ENCODE data around the gene PRR23C. TPM values are rescaled to one million over a fixed set of nuclear protein-coding genes. Genes with fewer than 3 reads are reported as not detected.

Gene PRR23C
- total RNA-seq, 1 donor from 2014 or later, result not detected

GRCh38 chr3:139084176-139084575 lies 39.5 kb upstream of the PRR23C start:
- H3K4me3 Mint-ChIP-seq (ENCODE audit: unreplicated experiment), result no peak overlapping the region
- FAIRE-seq (no peak), DNase-seq (ENCODE audit: low read depth) (no peak)
- no peak overlapping the region for H3K27ac Mint-ChIP-seq (ENCODE audit: unreplicated experiment)
- Histone ChIP-seq H3K79me2 (ENCODE audit: insufficient read depth, low read length) (no peaks in the 10 kb centered on the region), H3K27ac (ENCODE audit: low read depth, low read length) (no peak overlapping the region), H3K36me3 (ENCODE audit: insufficient read depth, low read length) (no peaks in the 10 kb centered on the region), H3K4me1 (ENCODE audit: insufficient read depth, low read length) (no peaks in the 10 kb centered on the region), H3K9me3 (ENCODE audit: insufficient read depth, low read depth, low read length) (no peaks in the 10 kb centered on the region), H3K4me3 (ENCODE audit: insufficient read depth, low read depth, low read length) (no peak overlapping the region), H3K27me3 (ENCODE audit: insufficient read depth, low read length) (no peaks in the 10 kb centered on the region), H2AFZ (ENCODE audit: low read depth, low read length) (no peak overlapping the region), H3K9ac (ENCODE audit: low read length) (no peak overlapping the region), H3K4me2 (ENCODE audit: low read length) (no peak overlapping the region), H4K20me1 (ENCODE audit: insufficient read depth, low read length) (no peaks in the 10 kb centered on the region)
- H3K36me3 Mint-ChIP-seq (ENCODE audit: low read depth, unreplicated experiment), result no peaks in the 10 kb centered on the region
- peaks cover 16% of the 10 kb centered on the region for H3K27me3 Mint-ChIP-seq (ENCODE audit: low read depth, unreplicated experiment)
- TF ChIP-seq CTCF (IDR thresholded peaks at IDR 0.05; ENCODE audit: insufficient read depth, low read depth, low read length), result no peak
- TF ChIP-seq EZH2 (IDR thresholded peaks at IDR 0.05; ENCODE audit: insufficient read depth, low read length), result no peak
- H3K9me3 Mint-ChIP-seq (ENCODE audit: unreplicated experiment), result no peaks in the 10 kb centered on the region
- H3K4me1 Mint-ChIP-seq (ENCODE audit: low read depth, unreplicated experiment), result no peaks in the 10 kb centered on the region

GRCh38 chr3:139074565-139075115 lies 29.9 kb upstream of the PRR23C start:
- Histone ChIP-seq H3K79me2 (ENCODE audit: insufficient read depth, low read length) (no peaks in the 10 kb centered on the region), H2AFZ (ENCODE audit: low read depth, low read length) (no peak overlapping the region), H3K36me3 (ENCODE audit: insufficient read depth, low read length) (no peaks in the 10 kb centered on the region), H3K9ac (ENCODE audit: low read length) (no peak overlapping the region), H3K4me1 (ENCODE audit: insufficient read depth, low read length) (no peaks in the 10 kb centered on the region), H4K20me1 (ENCODE audit: insufficient read depth, low read length) (no peaks in the 10 kb centered on the region), H3K4me3 (ENCODE audit: insufficient read depth, low read depth, low read length) (no peak overlapping the region), H3K4me2 (ENCODE audit: low read length) (no peak overlapping the region), H3K27ac (ENCODE audit: low read depth, low read length) (no peak overlapping the region), H3K27me3 (ENCODE audit: insufficient read depth, low read length) (no peaks in the 10 kb centered on the region), H3K9me3 (ENCODE audit: insufficient read depth, low read depth, low read length) (no peaks in the 10 kb centered on the region)
- TF ChIP-seq CTCF (IDR thresholded peaks at IDR 0.05; ENCODE audit: insufficient read depth, low read depth, low read length) (no peak), EZH2 (IDR thresholded peaks at IDR 0.05; ENCODE audit: insufficient read depth, low read length) (no peak)
- no peak overlapping the region for H3K4me3 Mint-ChIP-seq (ENCODE audit: unreplicated experiment)
- no peak overlapping the region for H3K27ac Mint-ChIP-seq (ENCODE audit: unreplicated experiment)
- H3K36me3 Mint-ChIP-seq (ENCODE audit: low read depth, unreplicated experiment), result no peaks in the 10 kb centered on the region
- peaks cover 8% of the 10 kb centered on the region for H3K9me3 Mint-ChIP-seq (ENCODE audit: unreplicated experiment)
- no peaks in the 10 kb centered on the region for H3K4me1 Mint-ChIP-seq (ENCODE audit: low read depth, unreplicated experiment)
- DNase-seq (ENCODE audit: low read depth), result no peak
- no peak for FAIRE-seq
- no peaks in the 10 kb centered on the region for H3K27me3 Mint-ChIP-seq (ENCODE audit: low read depth, unreplicated experiment)

GRCh38 chr3:139062918-139063317 lies 18.2 kb upstream of the PRR23C start:
- Mint-ChIP-seq H3K4me1 (ENCODE audit: low read depth, unreplicated experiment) (no peaks in the 10 kb centered on the region), H3K9me3 (ENCODE audit: unreplicated experiment) (peaks cover 2% of the 10 kb centered on the region), H3K36me3 (ENCODE audit: low read depth, unreplicated experiment) (no peaks in the 10 kb centered on the region), H3K27ac (ENCODE audit: unreplicated experiment) (no peak overlapping the region), H3K4me3 (ENCODE audit: unreplicated experiment) (no peak overlapping the region), H3K27me3 (ENCODE audit: low read depth, unreplicated experiment) (no peaks in the 10 kb centered on the region)
- no peak overlapping the region for H3K4me2 ChIP-seq (ENCODE audit: low read length)
- H3K79me2 ChIP-seq (ENCODE audit: insufficient read depth, low read length), result no peaks in the 10 kb centered on the region
- no peaks in the 10 kb centered on the region for H3K4me1 ChIP-seq (ENCODE audit: insufficient read depth, low read length)
- no peaks in the 10 kb centered on the region for H3K9me3 ChIP-seq (ENCODE audit: insufficient read depth, low read depth, low read length)
- H3K9ac ChIP-seq (ENCODE audit: low read length), result no peak overlapping the region
- H2AFZ ChIP-seq (ENCODE audit: low read depth, low read length), result no peak overlapping the region
- no peak overlapping the region for H3K27ac ChIP-seq (ENCODE audit: low read depth, low read length)
- no peaks in the 10 kb centered on the region for H4K20me1 ChIP-seq (ENCODE audit: insufficient read depth, low read length)
- H3K27me3 ChIP-seq (ENCODE audit: insufficient read depth, low read length), result no peaks in the 10 kb centered on the region
- H3K4me3 ChIP-seq (ENCODE audit: insufficient read depth, low read depth, low read length), result no peak overlapping the region
- TF ChIP-seq EZH2 (IDR thresholded peaks at IDR 0.05; ENCODE audit: insufficient read depth, low read length) (no peak), CTCF (IDR thresholded peaks at IDR 0.05; ENCODE audit: insufficient read depth, low read depth, low read length) (no peak)
- H3K36me3 ChIP-seq (ENCODE audit: insufficient read depth, low read length), result no peaks in the 10 kb centered on the region
- FAIRE-seq (no peak), DNase-seq (ENCODE audit: low read depth) (no peak)

All from astrocyte (in vitro differentiated cells and primary cell).